Right atrium auricular region (tissue), 2 donors: Measurements from ENCODE around the gene CORO1A. TPM values are rescaled to one million over a fixed set of nuclear protein-coding genes. Genes with fewer than 3 reads are reported as not detected.

ENCODE experiments used
- DNase-seq: peaks from one replicate; pipeline ENCODE4 v3.0.0-alpha.2; 2019; ENCODE audit warnings: low spot score
- H3K27ac ChIP-seq, 2 donors: fragments of 200-600 bp; sonication (generic); 1 replicate in 1 of 2; 2 replicates in 1 of 2; pipeline ENCODE4 v1.5.1; 2016 to 2019
- H3K27me3 ChIP-seq, 2 donors: fragments of 200-600 bp; sonication (generic); one replicate each; pipeline versions ENCODE4 v1.5.1 to v1.6.0; 2017 to 2019
- H3K36me3 ChIP-seq: fragments of 200-600 bp; sonication (generic); one replicate; pipeline ENCODE4 v1.5.1; 2016
- H3K4me1 ChIP-seq, 2 donors: fragments of 200-600 bp; sonication (generic); one replicate each; pipeline versions ENCODE4 v1.5.1 to v1.6.0; 2017 to 2019
- H3K4me3 ChIP-seq, 2 donors: fragments of 200-600 bp; sonication (generic); 1 replicate in 1 of 2; 2 replicates in 1 of 2; pipeline ENCODE4 v1.5.1; 2017 to 2019; ENCODE audit warnings: mild to moderate bottlenecking in 1 of 2, moderate library complexity in 1 of 2
- H3K9me3 ChIP-seq, 2 donors: fragments of 200-600 bp; sonication (generic); one replicate each; pipeline ENCODE4 v1.5.1; 2019
- total RNA-seq, 2 donors: library from RNA; depleted of rRNA; stranded (reverse); fragments of >200 nt; gene quantifications; one replicate each; pipeline ENCODE4 v1.1.0, GENCODE V29; 2016
- TF ChIP-seq, protein P1 (sequence below), 2 donors: fragments of 200-600 bp; sonication (generic); IDR thresholded peaks; one replicate each; pipeline ENCODE4 v1.5.1; 2019; ENCODE audit warnings: antibody characterized with exemption in 2 of 2

Gene CORO1A
- total RNA-seq, 2 donors from 2014 or later = 5.4 to 18.6 TPM

DNA sequence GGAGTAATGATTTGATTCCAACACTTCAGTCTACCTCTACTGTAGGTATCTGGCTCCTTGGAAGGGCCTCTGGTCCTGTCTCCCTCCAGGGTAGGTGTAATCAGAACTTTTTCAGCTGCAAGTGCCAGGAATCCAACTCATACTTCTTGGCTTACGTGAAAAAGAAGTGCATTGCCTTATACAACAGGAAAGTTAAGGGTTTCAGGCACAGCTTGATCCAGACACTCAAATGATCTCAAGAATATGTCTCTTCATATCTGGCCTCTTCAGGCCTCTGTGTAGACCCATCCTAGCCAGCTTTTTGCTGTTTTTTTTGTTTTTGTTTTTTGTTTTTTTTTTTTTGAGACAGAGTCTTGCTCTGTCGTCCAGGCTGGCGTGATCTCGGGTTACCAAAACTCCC is 4.2 kb upstream of the CORO1A start:
- H3K36me3 ChIP-seq = no peaks in the 10 kb centered on the region
- no peaks in the 10 kb centered on the region for H3K27me3 ChIP-seq
- no peaks in the 10 kb centered on the region for H3K9me3 ChIP-seq
- peaks cover 0 to 8% of the 10 kb centered on the region in 2 donors for H3K4me1 ChIP-seq
- TF ChIP-seq, protein P1, sequence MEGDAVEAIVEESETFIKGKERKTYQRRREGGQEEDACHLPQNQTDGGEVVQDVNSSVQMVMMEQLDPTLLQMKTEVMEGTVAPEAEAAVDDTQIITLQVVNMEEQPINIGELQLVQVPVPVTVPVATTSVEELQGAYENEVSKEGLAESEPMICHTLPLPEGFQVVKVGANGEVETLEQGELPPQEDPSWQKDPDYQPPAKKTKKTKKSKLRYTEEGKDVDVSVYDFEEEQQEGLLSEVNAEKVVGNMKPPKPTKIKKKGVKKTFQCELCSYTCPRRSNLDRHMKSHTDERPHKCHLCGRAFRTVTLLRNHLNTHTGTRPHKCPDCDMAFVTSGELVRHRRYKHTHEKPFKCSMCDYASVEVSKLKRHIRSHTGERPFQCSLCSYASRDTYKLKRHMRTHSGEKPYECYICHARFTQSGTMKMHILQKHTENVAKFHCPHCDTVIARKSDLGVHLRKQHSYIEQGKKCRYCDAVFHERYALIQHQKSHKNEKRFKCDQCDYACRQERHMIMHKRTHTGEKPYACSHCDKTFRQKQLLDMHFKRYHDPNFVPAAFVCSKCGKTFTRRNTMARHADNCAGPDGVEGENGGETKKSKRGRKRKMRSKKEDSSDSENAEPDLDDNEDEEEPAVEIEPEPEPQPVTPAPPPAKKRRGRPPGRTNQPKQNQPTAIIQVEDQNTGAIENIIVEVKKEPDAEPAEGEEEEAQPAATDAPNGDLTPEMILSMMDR (IDR thresholded peaks at IDR 0.05) = no peak
- no peak overlapping the region for H3K27ac ChIP-seq
- DNase-seq = no peak
- H3K4me3 ChIP-seq = no peak overlapping the region

DNA sequence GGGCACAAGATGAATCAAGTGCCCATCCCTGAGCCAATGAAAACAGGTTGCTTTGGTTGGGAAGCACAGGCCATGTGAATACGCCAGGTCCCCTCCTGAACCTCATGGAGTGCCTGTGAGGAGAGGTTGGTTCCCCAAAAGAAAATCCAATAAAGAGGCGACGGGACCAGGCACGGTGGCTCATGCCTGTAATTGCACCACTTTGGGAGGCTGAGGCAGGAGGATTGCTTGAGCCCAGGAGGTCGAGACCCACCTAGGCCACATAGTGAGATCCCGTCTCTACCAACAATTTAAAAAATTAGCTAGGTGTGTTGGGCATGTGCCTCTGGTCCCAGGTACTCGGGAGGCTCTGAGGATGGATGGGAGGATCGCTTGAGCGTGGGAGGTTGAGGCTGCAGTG is 3.5 kb upstream of the CORO1A start:
- H3K36me3 ChIP-seq = no peaks in the 10 kb centered on the region
- no peak for DNase-seq
- peaks cover 0 to 13% of the 10 kb centered on the region in 2 donors for H3K4me1 ChIP-seq
- no peaks in the 10 kb centered on the region for H3K27me3 ChIP-seq
- TF ChIP-seq, protein P1 (IDR thresholded peaks at IDR 0.05) = no peak
- H3K9me3 ChIP-seq = no peaks in the 10 kb centered on the region
- H3K27ac ChIP-seq = no peak overlapping the region
- no peak overlapping the region for H3K4me3 ChIP-seq

DNA sequence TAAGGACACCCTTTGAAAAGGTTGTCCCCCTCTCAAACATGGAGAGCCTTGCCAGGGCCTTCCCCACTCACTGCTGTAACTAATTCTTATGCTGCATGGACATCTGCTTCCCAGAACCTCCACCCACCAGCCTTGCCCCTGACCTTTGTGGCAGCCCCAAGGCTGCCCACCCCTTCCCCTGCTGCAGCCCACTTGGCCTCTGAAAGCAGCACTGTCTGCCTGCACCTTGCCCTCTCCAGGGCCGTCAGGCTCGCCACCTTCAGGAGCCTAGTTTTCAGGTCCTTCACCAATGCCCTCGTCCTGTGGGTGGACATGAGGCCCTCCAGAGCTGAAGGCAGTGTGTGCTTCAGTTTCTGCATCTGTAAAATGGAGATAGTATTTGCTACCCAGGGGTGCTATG is 2.7 kb upstream of the CORO1A start:
- Histone ChIP-seq H3K36me3 (no peaks in the 10 kb centered on the region), H3K27ac (no peak overlapping the region), H3K4me3 (no peak overlapping the region), H3K4me1 (peaks cover 0 to 13% of the 10 kb centered on the region in 2 donors), H3K27me3 (no peaks in the 10 kb centered on the region), H3K9me3 (no peaks in the 10 kb centered on the region)
- TF ChIP-seq, protein P1 (IDR thresholded peaks at IDR 0.05) = no peak
- no peak for DNase-seq

DNA sequence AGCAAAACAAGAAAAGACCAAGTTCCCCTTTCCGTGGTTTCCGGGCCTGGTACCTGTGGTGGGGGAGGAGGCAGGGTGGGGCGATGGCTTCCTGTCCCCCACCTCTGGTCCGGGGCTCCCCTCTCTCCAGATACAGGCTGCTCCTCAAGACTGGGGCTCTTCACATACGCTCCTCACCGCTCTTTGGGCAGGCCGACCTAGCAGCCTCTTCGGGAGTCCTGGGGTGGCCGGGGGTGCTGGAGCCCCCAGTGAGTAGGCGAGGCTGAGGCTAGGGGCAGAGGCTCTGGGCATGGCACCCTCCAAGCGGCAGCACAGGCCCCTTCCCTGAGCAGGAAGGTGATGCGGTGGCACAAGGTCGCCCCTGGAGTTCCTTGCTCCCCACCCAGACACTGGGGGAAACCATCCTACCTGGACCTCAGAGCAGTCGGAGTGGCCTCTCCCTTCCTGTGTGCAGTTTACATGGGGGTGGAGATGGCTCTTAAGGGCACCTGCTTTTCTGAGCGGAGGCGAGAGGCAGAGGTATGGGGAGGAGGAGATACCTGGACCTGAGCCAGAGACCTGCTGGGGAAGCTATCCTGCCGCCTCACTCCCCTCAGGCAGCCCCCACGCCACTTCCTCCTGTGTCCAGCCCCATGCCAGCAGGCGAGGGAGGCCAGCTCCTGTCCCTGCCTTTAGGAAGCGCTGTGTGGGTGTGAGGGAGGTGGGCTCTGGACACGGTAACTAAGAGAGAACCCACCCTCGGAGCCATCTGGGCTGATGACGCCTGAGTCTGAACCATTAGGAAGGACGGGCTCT is 891 bp downstream of the CORO1A start:
- DNase-seq = no peak
- no peaks in the 10 kb centered on the region for H3K9me3 ChIP-seq
- no peaks in the 10 kb centered on the region for H3K27me3 ChIP-seq
- TF ChIP-seq, protein P1 (IDR thresholded peaks at IDR 0.05) = no peak
- H3K36me3 ChIP-seq = no peaks in the 10 kb centered on the region
- H3K4me1 ChIP-seq = peaks cover 0 to 22% of the 10 kb centered on the region in 2 donors
- peak overlapping the region; percentile 60 to 63 for H3K4me3 ChIP-seq
- H3K27ac ChIP-seq = peak overlapping the region; percentile 26 to 40

DNA sequence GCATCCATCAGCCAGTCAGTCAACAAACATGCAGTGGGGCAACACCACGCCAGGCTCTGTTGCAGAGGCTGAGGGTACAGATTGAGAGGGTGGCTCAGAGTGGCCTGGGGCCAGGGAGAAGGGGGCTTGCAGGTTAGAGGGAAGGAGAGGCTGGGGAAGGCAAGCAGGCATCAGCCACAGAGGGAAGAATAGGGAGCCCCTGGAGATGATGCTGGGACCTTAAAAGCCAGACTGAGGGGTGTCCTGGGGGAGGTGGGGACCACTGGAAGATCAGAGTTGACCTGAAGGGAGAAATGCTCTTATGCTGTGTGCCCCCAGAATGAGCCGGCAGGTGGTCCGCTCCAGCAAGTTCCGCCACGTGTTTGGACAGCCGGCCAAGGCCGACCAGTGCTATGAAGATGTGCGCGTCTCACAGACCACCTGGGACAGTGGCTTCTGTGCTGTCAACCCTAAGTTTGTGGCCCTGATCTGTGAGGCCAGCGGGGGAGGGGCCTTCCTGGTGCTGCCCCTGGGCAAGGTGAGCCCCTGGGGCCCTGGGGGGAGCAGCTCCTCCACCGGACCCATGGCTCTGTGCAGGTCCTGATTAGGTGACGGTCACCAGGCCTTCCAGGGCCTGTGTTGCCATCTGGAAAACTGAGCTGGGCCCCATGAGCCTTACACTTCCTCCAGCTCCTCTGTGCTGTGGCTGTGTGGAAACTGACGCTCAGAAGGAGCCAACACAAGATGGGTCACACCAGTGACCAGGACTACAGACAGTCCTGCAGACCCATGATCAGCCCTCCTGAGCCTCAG is 1.7 kb downstream of the CORO1A start:
- H3K27ac ChIP-seq = peak overlapping the region in 1 of 2 donors; percentile 23
- H3K9me3 ChIP-seq = no peaks in the 10 kb centered on the region
- H3K4me3 ChIP-seq = peak overlapping the region in 1 of 2 donors; percentile 63
- H3K27me3 ChIP-seq = no peaks in the 10 kb centered on the region
- TF ChIP-seq, protein P1 (IDR thresholded peaks at IDR 0.05) = no peak
- peaks cover 0 to 22% of the 10 kb centered on the region in 2 donors for H3K4me1 ChIP-seq
- no peak for DNase-seq
- no peaks in the 10 kb centered on the region for H3K36me3 ChIP-seq
